ENCODE measurements around the gene DCAF5.
A peak's percentile ranks its signal among the peaks of the same experiment; 100 is the strongest.

The DCAF5 gene

GRCh38 chr14:69139743-69140142 is 13.2 kb downstream of the DCAF5 start:
- no peak for DNase-seq

GRCh38 chr14:69137843-69138535 is 14.9 kb downstream of the DCAF5 start:
- no peak for DNase-seq

- DNase-seq = no peak
Observed at GRCh38 chr14:69137416-69137815, 15.5 kb downstream of the DCAF5 start.

- no peak for DNase-seq
Observed at GRCh38 chr14:69135133-69135532, 17.8 kb downstream of the DCAF5 start.

- no peak for DNase-seq
Observed at GRCh38 chr14:69133206-69134125, 19.5 kb downstream of the DCAF5 start.

- no peak for DNase-seq
Observed at GRCh38 chr14:69132513-69133181, 20.3 kb downstream of the DCAF5 start.

GRCh38 chr14:69131176-69131575 is 21.7 kb downstream of the DCAF5 start:
- DNase-seq = no peak

- peak; percentile 70 for DNase-seq
Observed at GRCh38 chr14:69129264-69129880, 23.5 kb downstream of the DCAF5 start.

- DNase-seq = no peak
Observed at GRCh38 chr14:69118305-69118704, 34.6 kb downstream of the DCAF5 start.

GRCh38 chr14:69117020-69117767 is 35.7 kb downstream of the DCAF5 start:
- DNase-seq = peak; percentile 18

- DNase-seq = no peak
Observed at GRCh38 chr14:69115407-69116185, 37.3 kb downstream of the DCAF5 start.

- no peak for DNase-seq
Observed at GRCh38 chr14:69114763-69115162, 38.2 kb downstream of the DCAF5 start.

GRCh38 chr14:69108358-69108757 is 44.6 kb downstream of the DCAF5 start:
- DNase-seq = no peak

GRCh38 chr14:69107407-69108003 is 45.4 kb downstream of the DCAF5 start:
- DNase-seq = peak; percentile 18

GRCh38 chr14:69106451-69106850 is 46.5 kb downstream of the DCAF5 start:
- DNase-seq = no peak

- DNase-seq = no peak
Observed at GRCh38 chr14:69105326-69105725, 47.6 kb downstream of the DCAF5 start.

- no peak for DNase-seq
Observed at GRCh38 chr14:69101331-69101826, 51.5 kb downstream of the DCAF5 start.

GRCh38 chr14:69097974-69098373 is 54.9 kb downstream of the DCAF5 start:
- DNase-seq = no peak

GRCh38 chr14:69096781-69097475 is 56.0 kb downstream of the DCAF5 start:
- DNase-seq = no peak

- DNase-seq = no peak
Observed at GRCh38 chr14:69096246-69096645, 56.7 kb downstream of the DCAF5 start.
